GM19468 (cell line): ENCODE data around the gene PRELP.

Experiments used
- ATAC-seq: cut with Tn5 transposase; IDR thresholded peaks from one replicate; pipeline ENCODE4 v1.9.1; 2021; ENCODE audit warnings: mild to moderate bottlenecking, moderate library complexity, moderate number of reproducible peaks; ENCODE audit not compliant: unreplicated experiment; ENCODE audit errors: extremely low read depth

The PRELP gene

DNA sequence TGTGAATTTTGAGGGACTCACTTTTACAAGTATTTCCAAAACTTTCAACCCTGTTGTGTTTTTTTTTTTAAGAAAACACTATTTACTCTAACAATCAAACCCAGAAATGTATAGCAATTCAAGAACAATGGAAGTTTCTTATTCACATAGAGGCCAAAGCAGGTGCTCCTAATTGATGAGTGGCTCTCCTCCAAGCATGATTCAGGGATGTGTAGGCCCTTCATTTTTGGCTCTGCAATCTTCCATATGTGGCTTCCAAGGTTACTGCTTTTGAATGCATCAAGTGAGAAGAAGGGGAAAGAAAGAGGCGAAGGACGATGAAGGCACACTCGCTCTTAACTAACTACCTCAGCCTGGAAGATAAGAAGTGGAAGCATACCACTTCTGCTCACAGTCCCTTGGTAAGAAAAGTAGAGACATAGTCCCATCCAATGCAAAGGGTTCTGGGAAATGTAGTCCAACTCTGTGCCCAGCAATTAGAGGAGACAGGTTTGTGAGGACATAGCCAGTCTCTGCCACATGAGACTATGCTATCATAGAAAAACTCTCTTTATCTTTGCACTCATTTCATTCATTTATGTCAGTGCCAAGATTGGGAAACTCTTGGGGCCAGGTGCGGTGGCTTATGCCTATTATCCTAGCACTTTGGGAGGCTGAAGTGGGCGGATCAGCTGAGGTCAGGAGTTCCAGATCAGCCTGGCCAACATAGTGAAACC, 64.4 kb downstream of the PRELP start:
- ATAC-seq: no peak
